Lower lobe of right lung (tissue), 2 donors: ENCODE measurements around the gene ATP6V1F. TPM values are rescaled to one million over a fixed set of nuclear protein-coding genes. Genes with fewer than 3 reads are reported as not detected.

Experiments
- ATAC-seq, 2 donors: fragments of 200-7000 bp; cut with Tn5 transposase; one replicate each; pipeline ENCODE4 v1.9.1; 2020 to 2022; ENCODE audit warnings: mild to moderate bottlenecking in 2 of 2, moderate library complexity in 2 of 2
- DNase-seq: peaks from one replicate; pipeline ENCODE4 v3.0.0-alpha.2; 2020
- H3K27ac ChIP-seq: fragments of 200-600 bp; one replicate; pipeline ENCODE4 v1.8.0; 2022
- H3K27me3 ChIP-seq: fragments of 200-600 bp; one replicate; pipeline ENCODE4 v1.8.0; 2022; ENCODE audit warnings: low read depth
- H3K36me3 ChIP-seq: fragments of 200-600 bp; one replicate; pipeline ENCODE4 v1.8.0; 2022; ENCODE audit warnings: mild to moderate bottlenecking
- H3K4me1 ChIP-seq: fragments of 200-600 bp; one replicate; pipeline ENCODE4 v1.8.0; 2022
- H3K4me3 ChIP-seq: fragments of 200-600 bp; one replicate; pipeline ENCODE4 v1.8.0; 2022; ENCODE audit warnings: mild to moderate bottlenecking
- H3K9me3 ChIP-seq: fragments of 200-600 bp; one replicate; pipeline ENCODE4 v1.8.0; 2022
- CTCF ChIP-seq: fragments of 200-600 bp; IDR thresholded peaks from one replicate; pipeline ENCODE4 v1.8.0; 2022; ENCODE audit warnings: antibody characterized with exemption, mild to moderate bottlenecking
- intact Hi-C: fragments of 100-400 bp; cut with DNase I; formaldehyde crosslinking; loops from one replicate; pipeline ENCODE4 v1.11.0; 2022
- total RNA-seq: library from RNA; stranded (reverse); fragmentation: NEBNext Ultra II Directional; extraction: Animal tissue kit (Norgen Biotek cat#: 25700); gene quantifications from one replicate; pipeline ENCODE4 v1.2.1, GENCODE V29; 2021
- donor health status: DM: no; HTN: yes; CAD: no; lungs with severe emphysema.

The ATP6V1F gene
- total RNA-seq, 1 donor from 2014 or later, result 208 TPM

- no peaks in the 10 kb centered on the region for H3K9me3 ChIP-seq
- DNase-seq (peak; percentile 46), ATAC-seq (no peak)
- H3K36me3 ChIP-seq, result no peaks in the 10 kb centered on the region
- H3K4me1 ChIP-seq, result no peaks in the 10 kb centered on the region
- no peak for TF ChIP-seq CTCF
- no peaks in the 10 kb centered on the region for H3K27me3 ChIP-seq
- H3K4me3 ChIP-seq, result no peak overlapping the region
- intact Hi-C loops, result no loop called here
- no peak overlapping the region for H3K27ac ChIP-seq
Measured at GRCh38 chr7:128841171-128841690, 21.4 kb upstream of the ATP6V1F start.

GRCh38 chr7:128841921-128842673 lies 20.6 kb upstream of the ATP6V1F start:
- intact Hi-C loops, result no loop called here
- H3K27ac ChIP-seq, result no peak overlapping the region
- ATAC-seq (peak; percentile 55 to 64), DNase-seq (peak; percentile 63)
- H3K4me3 ChIP-seq, result no peak overlapping the region
- peak; percentile 79 for TF ChIP-seq CTCF
- H3K4me1 ChIP-seq, result no peaks in the 10 kb centered on the region
- H3K27me3 ChIP-seq, result no peaks in the 10 kb centered on the region
- no peaks in the 10 kb centered on the region for H3K36me3 ChIP-seq
- no peaks in the 10 kb centered on the region for H3K9me3 ChIP-seq

GRCh38 chr7:128842674-128843641 lies 19.7 kb upstream of the ATP6V1F start:
- Histone ChIP-seq H3K27ac (no peak overlapping the region), H3K4me1 (no peaks in the 10 kb centered on the region), H3K4me3 (no peak overlapping the region), H3K27me3 (no peaks in the 10 kb centered on the region), H3K9me3 (no peaks in the 10 kb centered on the region), H3K36me3 (no peaks in the 10 kb centered on the region)
- no peak for ATAC-seq
- no peak for TF ChIP-seq CTCF
- peak; percentile 38 for DNase-seq
- intact Hi-C loops, result no loop called here

GRCh38 chr7:128843938-128844621 lies 18.6 kb upstream of the ATP6V1F start:
- Histone ChIP-seq H3K9me3 (no peaks in the 10 kb centered on the region), H3K27me3 (no peaks in the 10 kb centered on the region), H3K27ac (no peak overlapping the region), H3K4me3 (no peak overlapping the region), H3K36me3 (no peaks in the 10 kb centered on the region), H3K4me1 (no peaks in the 10 kb centered on the region)
- no peak for TF ChIP-seq CTCF
- intact Hi-C loops, result no loop called here
- DNase-seq (no peak), ATAC-seq (no peak)

GRCh38 chr7:128844777-128845311 lies 17.8 kb upstream of the ATP6V1F start:
- DNase-seq (no peak), ATAC-seq (no peak)
- Histone ChIP-seq H3K27ac (no peak overlapping the region), H3K4me3 (no peak overlapping the region), H3K9me3 (no peaks in the 10 kb centered on the region), H3K4me1 (no peaks in the 10 kb centered on the region), H3K36me3 (no peaks in the 10 kb centered on the region), H3K27me3 (no peaks in the 10 kb centered on the region)
- no peak for TF ChIP-seq CTCF
- intact Hi-C loops, result no loop called here
